A549 (cell line): ENCODE results near the gene ITGB7.

Experiments
- CTCF ChIP-seq: fragments of >200 bp; sonication (Bioruptor Twin); formaldehyde crosslinking; IDR thresholded peaks from 3 replicates; pipeline ENCODE4 v1.5.1; 2016
- EP300 ChIP-seq, 2 experiments: fragments of >200 bp; sonication (Bioruptor Twin); formaldehyde crosslinking; IDR thresholded peaks; 2 replicates in 1 of 2; 3 replicates in 1 of 2; pipeline ENCODE4 v1.6.1; 2016 to 2017
- FOSL2 ChIP-seq, 2 experiments: fragments of 450-650 bp in 1 of 2; fragments of >200 bp in 1 of 2; sonication (Bioruptor Twin) in 1 of 2; formaldehyde crosslinking; IDR thresholded peaks; 2 replicates each; pipeline versions ENCODE4 v1.5.0 to v1.6.1; 2016 to 2020; ENCODE audit warnings: mild to moderate bottlenecking in 1 of 2, moderate library complexity in 1 of 2
- HOXA7 ChIP-seq: fragments of 250-450 bp; sonication (Bioruptor Pico); IDR thresholded peaks from 2 replicates; pipeline ENCODE4 v1.5.0; 2020; ENCODE audit warnings: mild to moderate bottlenecking, moderate library complexity
- JUN ChIP-seq, 2 experiments: fragments of >200 bp; sonication (Bioruptor Twin); formaldehyde crosslinking; IDR thresholded peaks; 2 replicates in 1 of 2; 3 replicates in 1 of 2; pipeline ENCODE4 v1.6.1; 2016 to 2017
- KDM1A ChIP-seq: fragments of 200-600 bp; sonication (generic); IDR thresholded peaks from 2 replicates; pipeline ENCODE4 v1.6.1; 2016; ENCODE audit warnings: low read depth, mild to moderate bottlenecking
- KDM5A ChIP-seq: fragments of 200-600 bp; sonication (generic); IDR thresholded peaks from 2 replicates; pipeline ENCODE4 v1.6.1; 2016; ENCODE audit warnings: antibody characterized with exemption, mild to moderate bottlenecking
- MAX ChIP-seq: IDR thresholded peaks from 2 replicates; pipeline ENCODE4 v1.6.1; 2012
- NFE2L2 ChIP-seq: fragments of 150-350 bp; conservative IDR thresholded peaks from 2 replicates; pipeline ENCODE4 v1.6.1; 2014; ENCODE audit warnings: low read length
- NPAS2 ChIP-seq: fragments of 250-450 bp; sonication (Bioruptor Pico); IDR thresholded peaks from 2 replicates; pipeline ENCODE4 v1.8.0; 2022; ENCODE audit warnings: mild to moderate bottlenecking, moderate library complexity, borderline replicate concordance
- POLR2A ChIP-seq: IDR thresholded peaks from 2 replicates; pipeline ENCODE4 v1.6.1; 2012; ENCODE audit warnings: mild to moderate bottlenecking, low read length
- RAD21 ChIP-seq, 2 experiments: fragments of >200 bp in 1 of 2; sonication (Bioruptor Twin) in 1 of 2; formaldehyde crosslinking in 1 of 2; IDR thresholded peaks in 1 of 2; conservative IDR thresholded peaks in 1 of 2; 2 replicates in 1 of 2; 3 replicates in 1 of 2; pipeline ENCODE4 v1.6.1; 2012 to 2018; ENCODE audit warnings: inconsistent platforms in 1 of 2

- TF ChIP-seq MAX (no peak), NPAS2 (no peak), FOSL2 (IDR thresholded peaks at IDR 0.05) (no peak), FOSL2 (CRISPR knock-in tag; IDR thresholded peaks at IDR 0.05) (no peak), RAD21 (conservative IDR thresholded peaks at IDR 0.05 in 1 of 2, IDR thresholded peaks at IDR 0.05 in 1 of 2) (no peak), NFE2L2 (no peak), CTCF (no peak), KDM1A (no peak), HOXA7 (CRISPR knock-in tag) (no peak), POLR2A (no peak), JUN (IDR thresholded peaks at IDR 0.05) (no peak), EP300 (IDR thresholded peaks at IDR 0.05) (no peak), KDM5A (no peak)
These were observed 28.8 kb upstream of the ITGB7 start for GRCh38 chr12:53235742-53236442.
